Putamen (tissue), 1 donor: Measurements from ENCODE around the gene TMEM218.
"Not testable (repeated sequence)": the region's sequence is repeated elsewhere in the genome, so short reads cannot be mapped to it uniquely, and the experiment has no call there.

Experiments used
- DNase-seq: peaks from one replicate; pipeline ENCODE4 v3.0.0-alpha.2; 2016; ENCODE audit warnings: low spot score

TMEM218 gene

GRCh38 chr11:125090151-125090550 lies 21.3 kb downstream of the TMEM218 start:
- DNase-seq: not testable (repeated sequence)

DNA sequence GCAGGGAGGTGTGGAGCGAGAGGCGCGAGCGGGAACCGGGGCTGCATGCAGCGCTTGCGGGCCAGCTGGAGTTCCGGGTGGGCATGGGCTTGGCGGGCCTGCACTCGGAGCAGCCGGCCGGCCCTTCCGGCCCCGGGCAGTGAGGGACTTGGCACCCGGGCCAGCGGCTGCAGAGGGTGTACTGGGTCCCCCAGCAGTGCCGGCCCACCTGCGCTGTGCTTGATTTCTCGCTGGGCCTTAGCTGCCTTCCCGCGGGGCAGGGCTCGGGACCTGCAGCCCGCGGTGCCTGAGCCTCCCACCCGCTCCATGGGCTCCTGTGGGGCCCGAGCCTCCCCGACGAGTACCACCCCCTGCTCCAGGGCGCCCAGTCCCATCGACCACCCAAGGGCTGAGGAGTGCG lies 21.9 kb downstream of the TMEM218 start:
- DNase-seq: not testable (repeated sequence)

DNA sequence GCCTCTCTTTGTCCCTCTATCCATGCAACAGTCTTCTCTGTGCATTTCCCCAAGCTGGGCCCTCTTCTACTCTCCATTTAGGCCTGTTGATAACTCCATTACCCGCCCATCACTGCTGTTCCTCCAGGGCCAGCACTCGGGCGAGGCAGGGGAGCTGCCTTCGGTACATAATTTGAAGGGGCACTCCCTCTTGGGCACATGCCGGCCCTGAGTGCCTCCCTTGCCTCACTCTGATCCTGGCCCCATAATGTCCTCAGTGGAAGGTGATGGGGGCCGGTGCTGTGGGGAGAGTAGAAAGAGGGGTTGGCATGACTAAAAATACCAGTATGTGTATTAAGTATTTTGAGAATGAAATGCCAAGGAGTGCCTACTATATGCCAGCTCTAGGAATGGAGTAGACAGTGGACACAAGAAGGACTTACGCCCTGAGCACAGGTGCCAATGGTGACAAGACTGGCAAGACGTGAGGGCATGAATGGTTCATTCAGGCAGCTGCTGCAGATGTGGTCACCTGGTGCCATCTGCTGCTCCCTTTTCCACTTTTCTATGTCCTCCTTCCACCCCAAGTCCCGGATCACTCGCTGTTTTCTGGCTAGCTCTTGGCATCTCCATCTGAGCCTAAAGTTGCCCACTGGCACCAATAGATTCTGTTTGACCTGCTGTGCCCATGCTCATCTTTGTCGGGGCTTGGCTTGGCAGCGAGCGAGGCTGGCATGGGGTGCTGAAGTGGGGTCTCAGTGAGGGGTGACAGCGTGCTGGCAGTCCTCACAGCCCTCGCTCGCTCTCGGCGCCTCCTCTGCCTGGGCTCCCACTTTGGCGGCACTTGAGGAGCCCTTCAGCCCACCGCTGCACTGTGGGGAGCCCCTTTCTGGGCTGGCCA lies 22.6 kb downstream of the TMEM218 start:
- DNase-seq: no peak

- DNase-seq: no peak
These were observed 23.3 kb downstream of the TMEM218 start for GRCh38 chr11:125088123-125088522.

- DNase-seq: no peak
These were observed 24.7 kb downstream of the TMEM218 start for GRCh38 chr11:125086633-125087296.

DNA sequence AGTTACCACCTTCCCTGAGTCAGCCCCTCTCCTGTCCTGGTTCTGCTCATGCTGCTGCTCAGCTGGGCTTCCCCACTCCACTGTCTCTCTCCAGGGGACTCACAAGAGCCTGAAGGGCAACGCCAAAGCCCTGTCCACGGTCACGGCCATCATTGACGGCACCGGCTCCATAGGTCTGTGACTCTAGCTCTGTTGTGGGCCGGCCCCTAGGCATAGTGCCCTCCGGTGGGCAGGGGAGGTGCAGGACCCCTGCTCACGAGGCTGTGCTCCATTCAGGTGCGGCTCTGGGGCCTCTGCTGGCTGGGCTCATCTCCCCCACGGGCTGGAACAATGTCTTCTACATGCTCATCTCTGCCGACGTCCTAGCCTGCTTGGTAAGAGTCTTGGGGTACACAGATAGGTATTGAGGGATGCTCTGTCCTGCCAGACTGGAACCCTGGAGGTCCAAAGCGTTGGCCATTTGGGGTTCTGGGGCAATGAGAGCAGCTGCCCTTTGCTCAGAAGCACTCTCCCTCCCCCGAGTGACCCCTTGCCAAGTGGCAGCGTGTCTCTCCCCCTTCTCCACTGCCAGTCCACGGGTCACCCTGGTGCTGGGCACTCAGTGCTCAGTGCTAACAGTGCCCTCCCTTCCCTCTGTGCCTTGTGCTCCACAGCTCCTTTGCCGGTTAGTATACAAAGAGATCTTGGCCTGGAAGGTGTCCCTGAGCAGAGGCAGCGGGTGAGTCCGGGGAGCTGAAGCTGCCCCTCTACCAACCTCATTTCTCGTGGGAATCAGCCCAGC lies 25.9 kb downstream of the TMEM218 start:
- DNase-seq: no peak

GRCh38 chr11:125084761-125085231 lies 26.6 kb downstream of the TMEM218 start:
- DNase-seq: no peak

- no peak for DNase-seq
These were observed 27.4 kb downstream of the TMEM218 start for GRCh38 chr11:125084057-125084416.

- no peak for DNase-seq
These were observed 27.9 kb downstream of the TMEM218 start for GRCh38 chr11:125083312-125084056.

GRCh38 chr11:125082611-125083311 lies 28.7 kb downstream of the TMEM218 start:
- no peak for DNase-seq

DNA sequence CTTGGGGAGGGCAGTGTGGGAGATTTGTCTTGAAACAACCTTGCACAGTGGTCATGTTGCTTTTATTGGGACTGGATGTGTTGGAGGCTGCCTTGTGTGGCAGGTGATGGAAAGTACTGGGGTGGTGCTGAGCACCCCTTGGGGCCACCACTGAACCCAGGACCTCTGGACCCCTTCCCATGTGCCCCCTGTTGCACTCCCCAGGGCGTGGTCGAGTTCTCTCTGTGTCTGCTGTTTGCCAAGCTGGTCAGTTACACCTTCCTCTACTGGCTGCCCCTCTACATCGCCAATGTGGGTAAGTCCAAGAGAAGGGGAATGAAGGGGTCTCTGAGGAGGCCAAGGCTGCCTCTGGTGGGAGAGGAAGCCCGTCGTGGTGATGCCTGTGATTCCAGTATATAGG lies 29.4 kb downstream of the TMEM218 start:
- no peak for DNase-seq

GRCh38 chr11:125081098-125081798 lies 30.2 kb downstream of the TMEM218 start:
- DNase-seq: no peak

DNA sequence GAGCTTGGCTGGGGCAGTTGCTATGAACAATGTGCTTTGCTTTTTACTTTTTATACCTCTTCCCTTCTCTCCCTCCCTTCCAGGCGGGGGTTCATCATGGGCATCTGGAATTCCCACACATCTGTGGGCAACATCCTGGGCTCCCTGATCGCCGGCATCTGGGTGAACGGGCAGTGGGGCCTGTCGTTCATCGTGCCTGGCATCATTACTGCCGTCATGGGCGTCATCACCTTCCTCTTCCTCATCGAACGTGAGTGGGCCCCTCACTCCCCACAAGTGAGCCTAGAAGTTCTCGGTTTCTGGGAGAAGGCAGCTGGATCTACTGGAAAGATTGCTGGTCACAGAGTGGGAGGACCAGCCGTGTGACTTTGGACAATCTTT lies 30.9 kb downstream of the TMEM218 start:
- no peak for DNase-seq

- no peak for DNase-seq
These were observed 31.4 kb downstream of the TMEM218 start for GRCh38 chr11:125079878-125080530.

DNA sequence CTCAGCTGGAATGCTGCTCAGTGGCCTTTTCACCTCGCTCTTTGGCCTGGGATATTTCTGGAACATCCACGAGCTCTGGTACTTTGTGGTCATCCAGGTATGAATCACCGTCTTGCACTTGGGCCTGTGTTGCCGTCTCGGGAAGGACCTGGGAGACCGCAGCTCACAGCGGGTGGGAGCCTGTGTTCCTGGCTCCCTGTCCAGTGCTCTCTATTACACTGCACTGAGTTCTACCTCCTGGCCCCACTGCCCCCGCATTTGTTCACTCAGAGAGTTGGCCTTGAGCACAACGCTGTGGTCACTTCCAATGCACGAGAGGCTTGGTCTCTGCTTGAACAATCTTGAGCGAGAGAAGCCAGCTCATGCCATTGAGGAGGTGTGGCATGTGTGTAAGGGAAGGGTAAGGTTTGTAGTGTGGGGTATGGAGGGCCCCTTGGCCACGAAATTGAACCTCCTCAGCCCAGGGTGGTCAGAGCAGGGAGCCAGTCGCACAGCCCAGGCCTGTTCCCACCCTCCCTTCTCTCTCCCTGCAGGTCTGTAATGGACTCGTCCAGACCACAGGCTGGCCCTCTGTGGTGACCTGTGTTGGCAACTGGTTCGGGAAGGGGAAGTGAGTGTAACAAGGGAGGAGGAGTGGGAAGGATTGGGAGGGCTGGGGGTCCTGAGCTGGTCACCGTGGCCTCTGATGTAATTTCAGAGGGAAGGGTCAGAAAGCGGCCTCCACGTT lies 32.1 kb downstream of the TMEM218 start:
- DNase-seq: no peak

GRCh38 chr11:125078516-125079140 lies 32.8 kb downstream of the TMEM218 start:
- no peak for DNase-seq

DNA sequence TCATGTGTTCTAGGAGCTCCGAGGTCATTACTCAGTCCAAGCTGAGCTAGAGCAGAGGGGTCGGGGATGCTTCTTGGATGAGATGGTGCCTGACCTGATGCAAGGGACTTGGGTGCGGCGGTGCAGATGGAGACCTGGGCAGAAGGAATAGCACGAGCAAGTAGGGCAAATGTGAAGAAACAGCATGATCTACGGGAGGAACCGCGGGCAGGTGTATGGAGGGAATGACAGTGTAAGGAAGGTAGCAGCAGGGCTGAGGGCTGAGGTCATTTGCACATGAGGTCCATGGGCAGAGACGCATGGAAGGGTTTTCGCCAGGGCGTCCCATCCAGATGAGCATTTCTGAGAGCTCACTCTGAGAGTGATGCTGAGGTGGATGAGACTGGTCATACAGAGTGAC lies 33.4 kb downstream of the TMEM218 start:
- DNase-seq: no peak

DNA sequence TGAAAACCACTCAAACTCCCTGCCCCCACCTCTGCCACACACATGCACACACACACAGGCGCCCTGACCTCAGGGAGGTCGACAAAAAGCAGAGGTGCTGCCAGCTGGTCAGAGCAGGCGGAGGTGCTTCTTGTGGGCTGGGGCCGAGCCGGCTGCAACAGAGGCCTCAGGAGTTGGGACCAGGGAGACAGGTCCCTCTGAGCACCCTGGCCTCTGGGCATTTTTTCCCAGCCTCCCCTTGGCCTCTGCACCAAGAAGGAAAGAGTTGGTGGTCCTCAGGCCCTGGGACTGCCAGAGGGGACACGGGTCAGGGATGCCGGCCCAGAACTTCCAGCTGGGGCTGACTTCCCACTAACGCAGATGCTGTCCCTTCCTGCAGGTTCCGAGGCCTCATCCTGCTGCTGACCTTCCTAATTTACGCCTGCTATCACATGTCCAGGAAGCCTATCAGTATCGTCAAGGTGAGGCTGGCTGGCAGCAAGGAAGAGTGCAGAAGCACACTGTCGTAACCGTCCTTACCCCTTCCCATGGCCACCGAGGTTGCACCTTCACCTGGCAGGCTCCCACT lies 35.0 kb downstream of the TMEM218 start:
- no peak for DNase-seq

- DNase-seq: no peak
These were observed 35.5 kb downstream of the TMEM218 start for GRCh38 chr11:125075900-125076317.
